ENCODE data around the gene TJAP1.

TJAP1 gene

DNA sequence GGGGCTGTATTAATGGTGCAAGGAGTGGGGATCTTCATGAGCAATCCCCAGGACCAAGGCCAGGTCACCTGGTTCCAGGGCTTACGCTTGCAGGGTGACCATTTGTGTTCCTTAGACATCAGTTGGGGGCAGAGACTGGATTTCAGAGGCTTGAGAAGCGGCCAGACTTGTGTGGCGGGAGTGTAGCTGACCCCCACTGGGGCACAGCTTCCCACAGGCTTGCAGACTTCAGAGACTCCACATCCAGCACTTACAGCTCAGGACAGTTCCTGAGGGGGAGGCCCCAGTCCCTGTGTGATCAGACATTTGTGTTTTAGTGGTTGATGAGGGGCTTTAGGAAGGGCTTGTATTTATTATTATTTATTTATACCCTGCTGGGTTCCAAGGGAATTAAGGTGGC is 15.3 kb downstream of the TJAP1 start:
- Histone ChIP-seq H3K4me3 (ENCODE audit: insufficient read depth, low read length, poor library complexity, severe bottlenecking) (no peak overlapping the region), H3K9me2 (replicated peaks; ENCODE audit: insufficient read depth, low read length) (no peaks in the 10 kb centered on the region), H3K27me3 (ENCODE audit: low read length) (no peaks in the 10 kb centered on the region), H3K79me2 (ENCODE audit: insufficient read depth, low read length) (no peaks in the 10 kb centered on the region; the same call in 1 of the 2 replicates), H3K27ac (ENCODE audit: low read depth, low read length) (no peak overlapping the region), H2AFZ (ENCODE audit: low read depth, low read length, severe bottlenecking) (no peak overlapping the region), H3F3A (ENCODE audit: insufficient read depth) (no peaks in the 10 kb centered on the region), H3K9ac (ENCODE audit: low read length) (no peak overlapping the region), H3K4me2 (ENCODE audit: low read depth, low read length, poor library complexity, severe bottlenecking) (no peak overlapping the region), H3K9me3 (ENCODE audit: insufficient read depth, low read length) (no peaks in the 10 kb centered on the region), H4K20me1 (ENCODE audit: low read depth, low read length) (no peaks in the 10 kb centered on the region), H3K36me3 (ENCODE audit: low read length) (no peaks in the 10 kb centered on the region)
- no peak for TF ChIP-seq EZH2phosphoT487 (conservative IDR thresholded peaks at IDR 0.05; ENCODE audit: low read length)

- H3F3A ChIP-seq (ENCODE audit: insufficient read depth) = no peaks in the 10 kb centered on the region
- no peaks in the 10 kb centered on the region for H3K9me3 ChIP-seq (ENCODE audit: insufficient read depth, low read length)
- H3K27ac ChIP-seq (ENCODE audit: low read depth, low read length) = no peak overlapping the region
- TF ChIP-seq, protein P1, sequence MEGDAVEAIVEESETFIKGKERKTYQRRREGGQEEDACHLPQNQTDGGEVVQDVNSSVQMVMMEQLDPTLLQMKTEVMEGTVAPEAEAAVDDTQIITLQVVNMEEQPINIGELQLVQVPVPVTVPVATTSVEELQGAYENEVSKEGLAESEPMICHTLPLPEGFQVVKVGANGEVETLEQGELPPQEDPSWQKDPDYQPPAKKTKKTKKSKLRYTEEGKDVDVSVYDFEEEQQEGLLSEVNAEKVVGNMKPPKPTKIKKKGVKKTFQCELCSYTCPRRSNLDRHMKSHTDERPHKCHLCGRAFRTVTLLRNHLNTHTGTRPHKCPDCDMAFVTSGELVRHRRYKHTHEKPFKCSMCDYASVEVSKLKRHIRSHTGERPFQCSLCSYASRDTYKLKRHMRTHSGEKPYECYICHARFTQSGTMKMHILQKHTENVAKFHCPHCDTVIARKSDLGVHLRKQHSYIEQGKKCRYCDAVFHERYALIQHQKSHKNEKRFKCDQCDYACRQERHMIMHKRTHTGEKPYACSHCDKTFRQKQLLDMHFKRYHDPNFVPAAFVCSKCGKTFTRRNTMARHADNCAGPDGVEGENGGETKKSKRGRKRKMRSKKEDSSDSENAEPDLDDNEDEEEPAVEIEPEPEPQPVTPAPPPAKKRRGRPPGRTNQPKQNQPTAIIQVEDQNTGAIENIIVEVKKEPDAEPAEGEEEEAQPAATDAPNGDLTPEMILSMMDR (IDR thresholded peaks at IDR 0.05; ENCODE audit: insufficient read depth, low read length, poor library complexity, severe bottlenecking) = no peak
- TF ChIP-seq EZH2phosphoT487 (conservative IDR thresholded peaks at IDR 0.05; ENCODE audit: low read length) = no peak
- no peak overlapping the region for H3K9ac ChIP-seq (ENCODE audit: low read length)
- no peaks in the 10 kb centered on the region for H3K36me3 ChIP-seq (ENCODE audit: low read length)
- H4K20me1 ChIP-seq (ENCODE audit: low read depth, low read length) = no peaks in the 10 kb centered on the region
- no peak overlapping the region for H2AFZ ChIP-seq (ENCODE audit: low read depth, low read length, severe bottlenecking)
- no peak overlapping the region for H3K4me3 ChIP-seq (ENCODE audit: insufficient read depth, low read length, poor library complexity, severe bottlenecking)
- H3K4me2 ChIP-seq (ENCODE audit: low read depth, low read length, poor library complexity, severe bottlenecking) = no peak overlapping the region
- H3K9me2 ChIP-seq (replicated peaks; ENCODE audit: insufficient read depth, low read length) = no peaks in the 10 kb centered on the region
- H3K79me2 ChIP-seq (ENCODE audit: insufficient read depth, low read length) = no peaks in the 10 kb centered on the region; the same call in 1 of the 2 replicates
- H3K27me3 ChIP-seq (ENCODE audit: low read length) = no peaks in the 10 kb centered on the region
Observed at GRCh38 chr6:43493230-43493629, 15.9 kb downstream of the TJAP1 start.

DNA sequence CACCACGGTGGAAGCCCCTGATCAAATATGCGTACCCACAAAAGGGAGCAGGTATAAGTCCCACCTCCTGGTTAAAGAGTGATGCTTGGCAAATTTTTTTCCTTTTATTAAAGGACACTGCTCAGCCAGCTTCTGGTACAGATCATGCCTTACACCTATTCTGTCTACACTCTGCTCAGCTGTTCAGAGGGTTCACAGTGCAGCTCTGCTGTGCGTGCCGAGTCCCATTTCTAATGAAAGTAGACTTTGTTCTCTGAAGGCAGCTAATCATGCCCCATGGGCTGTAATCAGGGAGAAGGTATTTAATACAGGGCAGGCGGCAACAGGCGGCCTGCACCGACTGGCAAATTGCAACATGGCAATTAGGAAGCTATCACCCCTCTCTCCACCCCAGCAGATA is 16.5 kb downstream of the TJAP1 start:
- no peaks in the 10 kb centered on the region for H4K20me1 ChIP-seq (ENCODE audit: low read depth, low read length)
- no peak overlapping the region for H3K4me2 ChIP-seq (ENCODE audit: low read depth, low read length, poor library complexity, severe bottlenecking)
- H3K27me3 ChIP-seq (ENCODE audit: low read length) = no peaks in the 10 kb centered on the region
- no peaks in the 10 kb centered on the region for H3K79me2 ChIP-seq (ENCODE audit: insufficient read depth, low read length)
- no peaks in the 10 kb centered on the region for H3F3A ChIP-seq (ENCODE audit: insufficient read depth)
- no peaks in the 10 kb centered on the region for H3K36me3 ChIP-seq (ENCODE audit: low read length)
- no peak overlapping the region for H2AFZ ChIP-seq (ENCODE audit: low read depth, low read length, severe bottlenecking)
- no peaks in the 10 kb centered on the region for H3K9me3 ChIP-seq (ENCODE audit: insufficient read depth, low read length)
- no peak overlapping the region for H3K27ac ChIP-seq (ENCODE audit: low read depth, low read length)
- no peaks in the 10 kb centered on the region for H3K9me2 ChIP-seq (replicated peaks; ENCODE audit: insufficient read depth, low read length)
- no peak overlapping the region for H3K4me3 ChIP-seq (ENCODE audit: insufficient read depth, low read length, poor library complexity, severe bottlenecking)
- TF ChIP-seq EZH2phosphoT487 (conservative IDR thresholded peaks at IDR 0.05; ENCODE audit: low read length) = no peak
- TF ChIP-seq, protein P1 (IDR thresholded peaks at IDR 0.05; ENCODE audit: insufficient read depth, low read length, poor library complexity, severe bottlenecking) = no peak
- no peak overlapping the region for H3K9ac ChIP-seq (ENCODE audit: low read length)

DNA sequence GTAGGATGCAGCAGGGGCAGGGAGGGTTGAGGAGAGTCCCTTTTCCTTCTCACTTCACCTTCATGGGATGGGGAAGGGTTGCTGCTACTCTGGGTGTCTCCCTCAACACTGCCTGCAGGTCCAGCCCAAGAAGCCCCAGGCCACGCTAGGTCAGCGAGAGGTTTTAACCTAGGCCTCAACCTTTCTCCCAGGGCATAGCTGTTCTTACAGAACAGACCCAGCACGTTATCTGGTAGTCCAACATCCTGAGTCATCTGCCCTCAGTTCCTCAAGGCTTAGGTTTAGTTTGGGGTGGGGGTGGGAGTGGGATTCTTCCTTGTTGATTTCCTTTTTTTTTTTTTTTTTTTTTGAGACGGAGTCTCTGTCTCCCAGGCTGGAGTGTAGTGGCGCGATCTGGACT is 17.0 kb downstream of the TJAP1 start:
- H4K20me1 ChIP-seq (ENCODE audit: low read depth, low read length) = no peaks in the 10 kb centered on the region
- H3K4me2 ChIP-seq (ENCODE audit: low read depth, low read length, poor library complexity, severe bottlenecking) = no peak overlapping the region
- H3K9me3 ChIP-seq (ENCODE audit: insufficient read depth, low read length) = no peaks in the 10 kb centered on the region
- TF ChIP-seq, protein P1 (IDR thresholded peaks at IDR 0.05; ENCODE audit: insufficient read depth, low read length, poor library complexity, severe bottlenecking) = no peak
- H3K36me3 ChIP-seq (ENCODE audit: low read length) = no peaks in the 10 kb centered on the region
- H3K27ac ChIP-seq (ENCODE audit: low read depth, low read length) = no peak overlapping the region
- H3F3A ChIP-seq (ENCODE audit: insufficient read depth) = no peaks in the 10 kb centered on the region
- H3K4me3 ChIP-seq (ENCODE audit: insufficient read depth, low read length, poor library complexity, severe bottlenecking) = no peak overlapping the region
- no peaks in the 10 kb centered on the region for H3K9me2 ChIP-seq (replicated peaks; ENCODE audit: insufficient read depth, low read length)
- H3K79me2 ChIP-seq (ENCODE audit: insufficient read depth, low read length) = no peaks in the 10 kb centered on the region
- H3K9ac ChIP-seq (ENCODE audit: low read length) = no peak overlapping the region
- H2AFZ ChIP-seq (ENCODE audit: low read depth, low read length, severe bottlenecking) = no peak overlapping the region
- no peaks in the 10 kb centered on the region for H3K27me3 ChIP-seq (ENCODE audit: low read length)
